Liver (tissue), 9 donors: Measurements from ENCODE around the gene PTPRN2. TPM values are rescaled to one million over a fixed set of nuclear protein-coding genes. Genes with fewer than 3 reads are reported as not detected.

ENCODE experiments used
- DNase-seq: peaks from one replicate; pipeline ENCODE4 v3.0.0-alpha.2; 2017; ENCODE audit warnings: low spot score
- H3K27ac ChIP-seq, 2 donors: one replicate each; pipeline ENCODE4 v1.7.0; 2013; ENCODE audit warnings: inconsistent platforms in 2 of 2, low read length in 2 of 2, control low read depth in 1 of 2, low read depth in 1 of 2, mild to moderate bottlenecking in 1 of 2
- H3K27me3 ChIP-seq, 4 donors: one replicate each; pipeline versions ENCODE4 v1.6.1 to v1.7.0; 2013; ENCODE audit warnings: low read length in 3 of 4, inconsistent platforms in 1 of 4, mild to moderate bottlenecking in 1 of 4, moderate library complexity in 1 of 4; ENCODE audit not compliant: control insufficient read depth in 4 of 4, insufficient read depth in 4 of 4
- H3K36me3 ChIP-seq, 4 donors: one replicate each; pipeline versions ENCODE4 v1.6.1 to v1.7.0; 2013; ENCODE audit warnings: low read length in 3 of 4, mild to moderate bottlenecking in 3 of 4, low read depth in 1 of 4, moderate library complexity in 1 of 4; ENCODE audit not compliant: control insufficient read depth in 4 of 4, insufficient read depth in 3 of 4
- H3K4me1 ChIP-seq, 4 donors: one replicate each; pipeline versions ENCODE4 v1.6.1 to v1.7.0; 2013; ENCODE audit warnings: low read length in 3 of 4, mild to moderate bottlenecking in 3 of 4, moderate library complexity in 1 of 4; ENCODE audit not compliant: control insufficient read depth in 4 of 4, insufficient read depth in 4 of 4
- H3K4me3 ChIP-seq, 3 donors: one replicate each; pipeline versions ENCODE4 v1.6.1 to v1.7.0; 2013; ENCODE audit warnings: low read length in 3 of 3, control low read depth in 1 of 3, low read depth in 1 of 3, mild to moderate bottlenecking in 1 of 3
- H3K9ac ChIP-seq, 2 donors: one replicate each; pipeline ENCODE4 v1.7.0; 2013; ENCODE audit warnings: low read length in 2 of 2, mild to moderate bottlenecking in 2 of 2, moderate library complexity in 2 of 2, control low read depth in 1 of 2, low read depth in 1 of 2
- H3K9me3 ChIP-seq, 4 donors: one replicate each; pipeline versions ENCODE4 v1.6.1 to v1.7.0; 2013; ENCODE audit warnings: low read length in 3 of 4; ENCODE audit not compliant: control insufficient read depth in 4 of 4
- ATF3 ChIP-seq: IDR thresholded peaks from 2 replicates; pipeline ENCODE4 v1.6.1; 2016; ENCODE audit warnings: antibody characterized with exemption
- CTCF ChIP-seq: fragments of 150-350 bp; IDR thresholded peaks from 2 replicates; pipeline ENCODE4 v1.5.1; 2017; ENCODE audit warnings: improper control_type of control experiment, low read depth, low read length; ENCODE audit not compliant: missing input control
- EGR1 ChIP-seq, 2 donors: IDR thresholded peaks; 2 replicates each; pipeline ENCODE4 v1.6.1; 2016 to 2018; ENCODE audit warnings: antibody characterized with exemption in 2 of 2, low read depth in 2 of 2
- FOXA1 ChIP-seq: IDR thresholded peaks from 2 replicates; pipeline ENCODE4 v1.6.1; 2016; ENCODE audit warnings: antibody characterized with exemption
- FOXA2 ChIP-seq: IDR thresholded peaks from 2 replicates; pipeline ENCODE4 v1.6.1; 2016; ENCODE audit warnings: antibody characterized with exemption
- GABPA ChIP-seq, 2 donors: IDR thresholded peaks in 1 of 2; conservative IDR thresholded peaks in 1 of 2; 2 replicates each; pipeline ENCODE4 v1.6.1; 2016; ENCODE audit warnings: antibody characterized with exemption in 2 of 2, mild to moderate bottlenecking in 1 of 2, moderate library complexity in 1 of 2
- HNF4A ChIP-seq, 2 donors: conservative IDR thresholded peaks; 2 replicates each; pipeline ENCODE4 v1.6.1; 2016; ENCODE audit warnings: antibody characterized with exemption in 2 of 2, mild to moderate bottlenecking in 2 of 2
- HNF4G ChIP-seq: IDR thresholded peaks from 2 replicates; pipeline ENCODE4 v1.6.1; 2016; ENCODE audit warnings: antibody characterized with exemption
- JUND ChIP-seq, 2 donors: IDR thresholded peaks; 2 replicates each; pipeline ENCODE4 v1.6.1; 2016; ENCODE audit warnings: antibody characterized with exemption in 2 of 2
- MAX ChIP-seq: IDR thresholded peaks from 2 replicates; pipeline ENCODE4 v1.6.1; 2016; ENCODE audit warnings: antibody characterized with exemption
- NR2F2 ChIP-seq: IDR thresholded peaks from 2 replicates; pipeline ENCODE4 v1.6.1; 2016; ENCODE audit warnings: antibody characterized with exemption
- RAD21 ChIP-seq, 2 donors: IDR thresholded peaks; 2 replicates each; pipeline ENCODE4 v1.6.1; 2016; ENCODE audit warnings: antibody characterized with exemption in 2 of 2, mild to moderate bottlenecking in 2 of 2
- REST ChIP-seq: IDR thresholded peaks from 2 replicates; pipeline ENCODE4 v1.6.1; 2016; ENCODE audit warnings: antibody characterized with exemption, mild to moderate bottlenecking
- SP1 ChIP-seq: IDR thresholded peaks from 2 replicates; pipeline ENCODE4 v1.6.1; 2018; ENCODE audit warnings: antibody characterized with exemption, mild to moderate bottlenecking
- TAF1 ChIP-seq: conservative IDR thresholded peaks from 2 replicates; pipeline ENCODE4 v1.6.1; 2016; ENCODE audit warnings: antibody characterized with exemption, mild to moderate bottlenecking
- YY1 ChIP-seq: IDR thresholded peaks from 2 replicates; pipeline ENCODE4 v1.6.1; 2016; ENCODE audit warnings: antibody characterized with exemption, mild to moderate bottlenecking
- ZBTB33 ChIP-seq: IDR thresholded peaks from 2 replicates; pipeline ENCODE4 v1.6.1; 2016; ENCODE audit warnings: antibody characterized with exemption
- WGBS: extraction: QIAGEN DNeasy Blood & Tissue Kit; methylation state at CpG from one replicate; pipeline ENCODE4 v1.1.7; 2013; 5-methylcytosine and 5-hydroxymethylcytosine counted together
- polyA plus RNA-seq, 2 donors: library from polyadenylated mRNA; stranded (reverse) in 1 of 2; unstranded in 1 of 2; fragments of 200-250 nt in 1 of 2; fragments of >200 nt in 1 of 2; fragmentation: Nextera tagmentation in 1 of 2; extraction: Ambion mirVana in 1 of 2; gene quantifications; one replicate each; pipeline versions ENCODE4 v1.2.1 to v1.2.3, GENCODE V29; 2013 to 2015
- total RNA-seq, 2 donors: library from RNA; depleted of rRNA; stranded (reverse); fragments of >200 nt; gene quantifications; one replicate each; pipeline ENCODE4 v1.2.3, GENCODE V29; 2014
- donor health status: healthy.
- donor health status: healthy.
- donor health status: healthy.
- donor health status: healthy.
- donor health status: healthy.

PTPRN2 gene
- total and polyA plus RNA-seq, 4 donors = 0.75 to 1.9 (median 1.1) TPM

- no peak for DNase-seq
- no peaks in the 10 kb centered on the region for H3K36me3 ChIP-seq
- peaks cover 0 to 4% (median 0%) of the 10 kb centered on the region in 4 donors for H3K27me3 ChIP-seq
- H3K4me1 ChIP-seq = no peaks in the 10 kb centered on the region
- H3K9ac ChIP-seq = no peak overlapping the region
- peaks cover 1 to 9% (median 3%) of the 10 kb centered on the region in 4 donors for H3K9me3 ChIP-seq
- WGBS = 90% methylated on average over 23 of the region's 23 CpGs
- H3K4me3 ChIP-seq = no peak overlapping the region
- no peak for TF ChIP-seq SP1
- no peak for TF ChIP-seq REST
- no peak for TF ChIP-seq FOXA1
- no peak for TF ChIP-seq HNF4A (conservative IDR thresholded peaks at IDR 0.05)
- TF ChIP-seq JUND (IDR thresholded peaks at IDR 0.05) = no peak
- no peak for TF ChIP-seq GABPA (IDR thresholded peaks at IDR 0.05 in 1 of 2, conservative IDR thresholded peaks at IDR 0.05 in 1 of 2)
- no peak for TF ChIP-seq TAF1
- TF ChIP-seq FOXA2 = no peak
- TF ChIP-seq CTCF = no peak
- no peak for TF ChIP-seq NR2F2
- TF ChIP-seq ATF3 = no peak
- no peak for TF ChIP-seq EGR1 (IDR thresholded peaks at IDR 0.05; ENCODE audit: low read depth in 2 of 2)
- TF ChIP-seq ZBTB33 = no peak
- no peak overlapping the region for H3K27ac ChIP-seq
These were observed 670.5 kb downstream of the PTPRN2 start for GRCh38 chr7:157916946-157917640.

GRCh38 chr7:157910446-157910845 is 677.2 kb downstream of the PTPRN2 start:
- Histone ChIP-seq H3K9ac (no peak overlapping the region), H3K36me3 (no peaks in the 10 kb centered on the region), H3K9me3 (peaks cover 0 to 6% (median 2%) of the 10 kb centered on the region in 4 donors), H3K27me3 (no peaks in the 10 kb centered on the region), H3K4me3 (no peak overlapping the region), H3K27ac (no peak overlapping the region), H3K4me1 (no peaks in the 10 kb centered on the region)
- DNase-seq = no peak
- WGBS = 94% methylated on average over 35 of the region's 35 CpGs
- TF ChIP-seq RAD21 (IDR thresholded peaks at IDR 0.05) (no peak), CTCF (no peak), REST (no peak), ATF3 (no peak), SP1 (no peak), JUND (IDR thresholded peaks at IDR 0.05) (no peak), FOXA1 (no peak), YY1 (no peak), HNF4G (no peak), MAX (no peak)
